ENCODE results near the gene MBOAT1. TPM values are rescaled to one million over a fixed set of nuclear protein-coding genes. Genes with fewer than 3 reads are reported as not detected.

Gene MBOAT1
- polyA plus RNA-seq, 3 donors = 6.8 to 59.1 (median 8.1) TPM

DNA sequence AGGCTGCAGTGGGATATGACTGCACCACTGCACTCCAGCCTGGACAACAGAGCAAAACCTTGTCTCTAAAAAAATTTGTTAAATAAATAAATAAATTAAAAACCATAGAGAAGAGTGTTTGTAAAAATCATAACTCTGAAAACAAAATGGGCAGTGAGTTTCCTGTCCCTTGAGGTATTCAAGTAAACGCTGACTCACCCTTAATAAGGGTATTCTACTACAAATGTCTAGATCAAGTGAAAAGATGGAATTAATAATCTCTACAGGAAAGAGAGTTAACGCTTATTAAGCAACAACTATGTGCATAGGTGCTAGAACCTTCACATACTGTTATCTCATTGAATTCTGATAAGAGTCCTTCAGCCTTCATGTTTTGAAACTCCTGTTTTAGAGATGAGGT lies 19.9 kb upstream of the MBOAT1 start:
- no peak overlapping the region for H3K4me3 Mint-ChIP-seq
- peaks cover 2% of the 10 kb centered on the region for H3K4me1 Mint-ChIP-seq
- H3K4me3 ChIP-seq (replicated peaks in 1 of 3; ENCODE audit: low read depth in 2 of 3, low read length in 3 of 3) = no peak overlapping the region
- no peaks in the 10 kb centered on the region for H4K20me1 ChIP-seq (ENCODE audit: insufficient read depth, low read length)
- WGBS (ENCODE audit: insufficient coverage) = no CpG with 5 or more reads among the region's 2 CpGs
- H3K9me3 Mint-ChIP-seq = peaks cover 0 to 6% (median 0%) of the 10 kb centered on the region in 7 donors
- H3K4me1 ChIP-seq (ENCODE audit: control insufficient read depth in 1 of 2, insufficient read depth in 2 of 2, low read length in 2 of 2) = no peaks in the 10 kb centered on the region
- no peak overlapping the region for H3K27ac ChIP-seq (ENCODE audit: low read depth in 1 of 2, low read length in 2 of 2)
- no peak overlapping the region for H2AFZ ChIP-seq (ENCODE audit: insufficient read depth, low read depth, low read length, poor library complexity, severe bottlenecking)
- no peak overlapping the region for H3K4me2 ChIP-seq (replicated peaks; ENCODE audit: extremely low read depth, low read length, poor library complexity, severe bottlenecking)
- DNase-seq = no peak
- TF ChIP-seq, protein P1, sequence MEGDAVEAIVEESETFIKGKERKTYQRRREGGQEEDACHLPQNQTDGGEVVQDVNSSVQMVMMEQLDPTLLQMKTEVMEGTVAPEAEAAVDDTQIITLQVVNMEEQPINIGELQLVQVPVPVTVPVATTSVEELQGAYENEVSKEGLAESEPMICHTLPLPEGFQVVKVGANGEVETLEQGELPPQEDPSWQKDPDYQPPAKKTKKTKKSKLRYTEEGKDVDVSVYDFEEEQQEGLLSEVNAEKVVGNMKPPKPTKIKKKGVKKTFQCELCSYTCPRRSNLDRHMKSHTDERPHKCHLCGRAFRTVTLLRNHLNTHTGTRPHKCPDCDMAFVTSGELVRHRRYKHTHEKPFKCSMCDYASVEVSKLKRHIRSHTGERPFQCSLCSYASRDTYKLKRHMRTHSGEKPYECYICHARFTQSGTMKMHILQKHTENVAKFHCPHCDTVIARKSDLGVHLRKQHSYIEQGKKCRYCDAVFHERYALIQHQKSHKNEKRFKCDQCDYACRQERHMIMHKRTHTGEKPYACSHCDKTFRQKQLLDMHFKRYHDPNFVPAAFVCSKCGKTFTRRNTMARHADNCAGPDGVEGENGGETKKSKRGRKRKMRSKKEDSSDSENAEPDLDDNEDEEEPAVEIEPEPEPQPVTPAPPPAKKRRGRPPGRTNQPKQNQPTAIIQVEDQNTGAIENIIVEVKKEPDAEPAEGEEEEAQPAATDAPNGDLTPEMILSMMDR (IDR thresholded peaks at IDR 0.05) = no peak
- H3K9ac ChIP-seq (ENCODE audit: insufficient read depth, low read length, poor library complexity, severe bottlenecking) = no peak overlapping the region
- no peaks in the 10 kb centered on the region for H3K36me3 Mint-ChIP-seq
- no peaks in the 10 kb centered on the region for H3K9me3 ChIP-seq (replicated peaks in 1 of 2; ENCODE audit: control insufficient read depth in 1 of 2, insufficient read depth in 1 of 2, low read length in 2 of 2)
- H3K79me2 ChIP-seq (ENCODE audit: insufficient read depth, low read length) = no peaks in the 10 kb centered on the region
- peaks cover 2 to 4% (median 3%) of the 10 kb centered on the region in 3 donors for H3K27me3 Mint-ChIP-seq (ENCODE audit: low read depth in 3 of 3)
- H3K36me3 ChIP-seq (replicated peaks in 1 of 2; ENCODE audit: control insufficient read depth in 1 of 2, insufficient read depth in 2 of 2, low read length in 2 of 2) = no peaks in the 10 kb centered on the region
- H3K27me3 ChIP-seq (ENCODE audit: control insufficient read depth in 2 of 2, insufficient read depth in 2 of 2, low read length in 2 of 2) = no peaks in the 10 kb centered on the region
- no peak overlapping the region for H3K27ac Mint-ChIP-seq
- intact Hi-C loops (cut with micrococcal nuclease) = no loop called here

DNA sequence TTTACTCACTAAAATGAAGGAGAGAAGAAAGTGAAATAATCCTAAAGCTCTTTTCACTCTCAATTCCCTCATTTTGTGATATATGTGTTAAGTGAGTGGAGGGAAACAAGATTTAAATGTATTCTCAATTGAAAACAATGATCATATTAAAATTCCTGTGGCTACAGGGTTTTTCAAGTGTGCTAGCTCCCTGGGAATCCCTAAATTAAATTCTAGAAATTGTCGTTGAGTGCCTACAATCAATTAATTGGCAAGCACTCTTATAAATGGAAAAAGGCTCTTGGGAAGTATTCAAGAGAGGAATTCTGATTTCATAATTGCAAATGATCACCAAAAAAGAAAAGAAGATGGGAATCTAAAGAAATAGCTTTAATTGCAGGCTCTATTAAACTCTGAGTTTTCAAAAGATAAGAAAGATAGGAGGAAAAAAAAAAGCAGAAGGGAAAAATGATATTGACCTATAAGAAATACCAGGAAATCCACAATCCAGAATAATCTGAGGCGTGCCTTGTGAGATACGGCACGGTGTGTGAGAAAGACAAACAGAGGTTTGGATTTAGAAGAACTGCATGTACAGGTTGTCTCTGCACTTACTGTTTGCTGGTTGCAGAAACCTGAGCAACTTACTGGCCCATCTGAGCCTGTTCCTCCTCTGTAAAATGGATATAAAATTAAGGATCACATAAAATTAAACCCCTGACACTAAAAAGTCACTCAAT lies 18.3 kb upstream of the MBOAT1 start:
- no peak overlapping the region for H3K27ac ChIP-seq (ENCODE audit: low read depth in 1 of 2, low read length in 2 of 2)
- Mint-ChIP-seq H3K4me1 (peaks cover 6% of the 10 kb centered on the region), H3K36me3 (no peaks in the 10 kb centered on the region), H3K27me3 (ENCODE audit: low read depth in 3 of 3) (peaks cover 2 to 7% (median 3%) of the 10 kb centered on the region in 3 donors), H3K9me3 (peaks cover 0 to 6% (median 0%) of the 10 kb centered on the region in 7 donors), H3K4me3 (no peak overlapping the region), H3K27ac (no peak overlapping the region)
- TF ChIP-seq, protein P1 (IDR thresholded peaks at IDR 0.05) = no peak
- WGBS (ENCODE audit: insufficient coverage) = 94% methylated on average over 3 of the region's 4 CpGs
- no peak overlapping the region for H3K9ac ChIP-seq (ENCODE audit: insufficient read depth, low read length, poor library complexity, severe bottlenecking)
- H4K20me1 ChIP-seq (ENCODE audit: insufficient read depth, low read length) = no peaks in the 10 kb centered on the region
- no peaks in the 10 kb centered on the region for H3K36me3 ChIP-seq (replicated peaks in 1 of 2; ENCODE audit: control insufficient read depth in 1 of 2, insufficient read depth in 2 of 2, low read length in 2 of 2)
- intact Hi-C loops (cut with micrococcal nuclease) = no loop called here
- no peak overlapping the region for H2AFZ ChIP-seq (ENCODE audit: insufficient read depth, low read depth, low read length, poor library complexity, severe bottlenecking)
- H3K79me2 ChIP-seq (ENCODE audit: insufficient read depth, low read length) = no peaks in the 10 kb centered on the region
- no peaks in the 10 kb centered on the region for H3K4me1 ChIP-seq (ENCODE audit: control insufficient read depth in 1 of 2, insufficient read depth in 2 of 2, low read length in 2 of 2)
- no peak overlapping the region for H3K4me3 ChIP-seq (replicated peaks in 1 of 3; ENCODE audit: low read depth in 2 of 3, low read length in 3 of 3)
- no peaks in the 10 kb centered on the region for H3K9me3 ChIP-seq (replicated peaks in 1 of 2; ENCODE audit: control insufficient read depth in 1 of 2, insufficient read depth in 1 of 2, low read length in 2 of 2)
- no peaks in the 10 kb centered on the region for H3K27me3 ChIP-seq (ENCODE audit: control insufficient read depth in 2 of 2, insufficient read depth in 2 of 2, low read length in 2 of 2)
- DNase-seq = no peak
- no peak overlapping the region for H3K4me2 ChIP-seq (replicated peaks; ENCODE audit: extremely low read depth, low read length, poor library complexity, severe bottlenecking)
